ENCODE data around the gene RREB1.

DNA sequence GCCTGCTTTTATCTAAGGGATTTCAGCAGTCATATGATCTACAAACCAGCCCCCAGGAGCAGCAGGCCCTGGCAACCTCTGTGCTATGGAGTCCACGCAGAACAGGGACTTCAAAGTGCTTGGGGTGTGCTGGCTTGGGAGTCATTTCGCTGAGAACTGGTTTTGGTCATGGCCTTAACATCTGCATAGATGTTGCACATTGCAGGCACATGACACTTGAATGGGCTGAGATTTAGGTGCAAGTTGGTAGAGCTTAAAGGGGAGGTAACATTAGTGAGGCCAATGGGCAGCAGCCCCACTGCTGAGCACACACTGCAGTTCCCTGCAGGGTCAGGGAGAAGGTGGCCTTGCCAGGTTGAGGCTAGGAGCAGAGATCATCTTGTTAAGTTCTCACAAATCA, 43.6 kb downstream of the RREB1 start:
- TF ChIP-seq RFX5 (IDR thresholded peaks at IDR 0.05; ENCODE audit: low read depth, low read length) (no peak), RCOR1 (IDR thresholded peaks at IDR 0.05; ENCODE audit: insufficient replicate concordance, low read length) (no peak), POLR2A (IDR thresholded peaks at IDR 0.05; ENCODE audit: low read depth, low read length) (no peak), MAFK (IDR thresholded peaks at IDR 0.05; ENCODE audit: low read depth, low read length) (no peak)
- TF ChIP-seq, protein P1, sequence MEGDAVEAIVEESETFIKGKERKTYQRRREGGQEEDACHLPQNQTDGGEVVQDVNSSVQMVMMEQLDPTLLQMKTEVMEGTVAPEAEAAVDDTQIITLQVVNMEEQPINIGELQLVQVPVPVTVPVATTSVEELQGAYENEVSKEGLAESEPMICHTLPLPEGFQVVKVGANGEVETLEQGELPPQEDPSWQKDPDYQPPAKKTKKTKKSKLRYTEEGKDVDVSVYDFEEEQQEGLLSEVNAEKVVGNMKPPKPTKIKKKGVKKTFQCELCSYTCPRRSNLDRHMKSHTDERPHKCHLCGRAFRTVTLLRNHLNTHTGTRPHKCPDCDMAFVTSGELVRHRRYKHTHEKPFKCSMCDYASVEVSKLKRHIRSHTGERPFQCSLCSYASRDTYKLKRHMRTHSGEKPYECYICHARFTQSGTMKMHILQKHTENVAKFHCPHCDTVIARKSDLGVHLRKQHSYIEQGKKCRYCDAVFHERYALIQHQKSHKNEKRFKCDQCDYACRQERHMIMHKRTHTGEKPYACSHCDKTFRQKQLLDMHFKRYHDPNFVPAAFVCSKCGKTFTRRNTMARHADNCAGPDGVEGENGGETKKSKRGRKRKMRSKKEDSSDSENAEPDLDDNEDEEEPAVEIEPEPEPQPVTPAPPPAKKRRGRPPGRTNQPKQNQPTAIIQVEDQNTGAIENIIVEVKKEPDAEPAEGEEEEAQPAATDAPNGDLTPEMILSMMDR (conservative IDR thresholded peaks at IDR 0.05; ENCODE audit: low read depth, low read length), result no peak
- TF ChIP-seq, protein P2, sequence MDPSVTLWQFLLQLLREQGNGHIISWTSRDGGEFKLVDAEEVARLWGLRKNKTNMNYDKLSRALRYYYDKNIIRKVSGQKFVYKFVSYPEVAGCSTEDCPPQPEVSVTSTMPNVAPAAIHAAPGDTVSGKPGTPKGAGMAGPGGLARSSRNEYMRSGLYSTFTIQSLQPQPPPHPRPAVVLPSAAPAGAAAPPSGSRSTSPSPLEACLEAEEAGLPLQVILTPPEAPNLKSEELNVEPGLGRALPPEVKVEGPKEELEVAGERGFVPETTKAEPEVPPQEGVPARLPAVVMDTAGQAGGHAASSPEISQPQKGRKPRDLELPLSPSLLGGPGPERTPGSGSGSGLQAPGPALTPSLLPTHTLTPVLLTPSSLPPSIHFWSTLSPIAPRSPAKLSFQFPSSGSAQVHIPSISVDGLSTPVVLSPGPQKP (IDR thresholded peaks at IDR 0.05; ENCODE audit: borderline replicate concordance, low read depth, low read length), result no peak
